SHP77 treated with DMSO at 0.1 percent for 48 hours (cell line): ENCODE measurements around the gene EHD4.
A peak's percentile ranks its signal among the peaks of the same experiment; 100 is the strongest.

Experiments used
- DNase-seq: peaks from one replicate; lab custom pipeline; 2025; lab: John Stamatoyannopoulos, UW

The EHD4 gene

GRCh38 chr15:41919954-41920538 lies 52.3 kb downstream of the EHD4 start:
- peak; percentile 64 for DNase-seq

DNA sequence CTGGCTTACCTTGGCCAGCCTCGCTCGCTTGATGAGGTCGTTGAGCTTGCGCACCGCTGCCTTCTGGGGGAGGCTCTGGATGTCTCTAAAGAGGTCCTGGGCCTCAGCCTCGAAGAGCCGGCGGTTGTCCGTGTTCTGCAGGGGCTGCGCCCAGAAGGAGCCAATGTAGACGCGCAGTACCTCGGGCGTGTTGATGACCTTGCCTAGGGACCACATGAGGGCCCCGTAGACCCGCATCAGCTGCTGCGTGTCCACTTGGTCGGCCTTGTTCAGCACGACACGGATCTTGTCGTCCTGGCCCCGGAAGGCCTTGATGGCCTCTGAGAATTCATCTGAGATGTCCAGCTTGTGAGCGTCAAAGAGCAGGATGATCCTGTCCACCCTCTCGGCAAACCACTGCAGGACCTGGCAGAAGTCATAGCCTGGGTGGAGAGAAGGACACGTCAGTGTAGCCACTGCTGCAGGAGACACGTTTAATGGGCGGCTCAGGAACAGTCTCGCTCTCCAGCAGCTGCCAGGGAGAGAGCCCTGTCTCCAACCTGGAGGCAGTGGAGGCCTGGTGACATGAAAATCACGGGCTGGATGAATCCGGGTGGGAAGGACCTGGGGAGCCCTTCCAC lies 53.0 kb downstream of the EHD4 start:
- peak; percentile 17 for DNase-seq

GRCh38 chr15:41918506-41919126 lies 53.7 kb downstream of the EHD4 start:
- DNase-seq: no peak

- no peak for DNase-seq
Measured at GRCh38 chr15:41917767-41918430, 54.5 kb downstream of the EHD4 start.

DNA sequence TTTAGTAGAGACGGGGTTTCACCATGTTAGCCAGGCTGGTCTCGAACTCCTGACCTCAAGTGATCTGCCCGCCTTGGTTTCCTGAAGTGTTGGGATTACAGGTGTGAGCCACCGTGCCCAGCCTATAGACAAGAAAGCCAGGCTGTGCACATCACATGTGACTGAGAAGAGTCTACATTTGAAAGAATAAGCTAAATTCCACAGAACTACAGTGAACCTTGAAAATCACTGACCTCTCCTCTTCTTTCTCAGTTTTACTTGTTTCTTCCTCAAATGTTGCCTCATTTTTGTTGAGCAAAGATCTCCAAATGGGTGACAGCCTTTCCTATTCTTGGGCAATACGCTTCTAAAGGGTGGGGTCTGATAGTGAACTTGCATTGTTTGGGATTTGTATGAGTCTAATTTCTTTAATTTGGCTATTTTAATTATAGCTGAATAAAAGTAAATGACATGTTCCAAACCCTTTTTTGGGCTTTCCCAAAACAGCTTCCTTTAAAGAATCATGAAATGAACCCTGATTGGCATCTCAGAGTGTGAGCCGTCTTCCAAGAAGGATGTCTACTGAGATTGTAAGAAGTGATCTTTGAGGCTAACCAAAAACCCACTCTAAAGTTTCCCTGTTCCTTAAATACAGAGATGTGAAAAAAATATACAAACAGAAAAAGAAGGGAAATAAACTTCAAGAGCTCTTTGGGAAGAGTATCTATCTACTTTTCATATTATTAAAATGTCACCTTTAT lies 56.9 kb downstream of the EHD4 start:
- no peak for DNase-seq

DNA sequence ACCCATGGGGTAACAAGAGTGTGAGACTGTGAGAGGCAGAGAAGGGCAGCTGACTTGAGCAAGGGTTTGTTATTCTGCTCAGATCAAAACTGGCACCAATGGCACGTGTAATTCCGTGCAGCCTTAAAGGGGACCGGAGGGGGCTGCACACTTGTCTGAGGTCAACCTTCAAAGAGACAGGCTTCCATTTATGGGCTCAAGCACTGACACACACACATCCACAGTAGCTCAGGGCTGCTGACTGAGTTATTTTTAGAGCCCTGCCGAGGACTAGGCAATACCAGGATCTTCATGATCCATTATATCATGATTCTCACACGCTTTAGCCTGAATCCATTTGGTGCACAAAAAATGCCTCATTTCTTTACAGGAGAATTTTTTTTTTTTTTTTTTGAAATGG lies 57.9 kb downstream of the EHD4 start:
- no peak for DNase-seq

DNA sequence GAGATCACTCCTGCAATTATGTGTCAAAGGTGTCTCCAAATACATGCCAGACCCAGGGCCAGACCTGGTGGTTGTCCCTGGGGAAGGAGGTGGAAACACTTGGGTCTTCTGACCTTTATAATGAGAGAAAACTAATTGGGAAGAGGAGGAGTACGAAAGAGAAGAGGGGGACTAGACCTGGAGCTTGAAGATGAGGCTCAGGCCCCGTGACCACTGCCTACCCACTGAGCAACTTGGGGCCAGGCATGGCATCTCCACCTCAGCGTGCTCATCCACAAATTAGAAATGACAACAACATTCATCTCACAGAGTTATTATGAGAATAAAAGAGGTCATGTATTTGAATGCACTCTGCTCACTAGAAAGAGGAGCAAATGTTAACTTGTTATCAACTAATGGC lies 59.1 kb downstream of the EHD4 start:
- DNase-seq: no peak

- no peak for DNase-seq
Measured at GRCh38 chr15:41911691-41912345, 60.5 kb downstream of the EHD4 start.

GRCh38 chr15:41908736-41909461 lies 63.5 kb downstream of the EHD4 start:
- DNase-seq: no peak

DNA sequence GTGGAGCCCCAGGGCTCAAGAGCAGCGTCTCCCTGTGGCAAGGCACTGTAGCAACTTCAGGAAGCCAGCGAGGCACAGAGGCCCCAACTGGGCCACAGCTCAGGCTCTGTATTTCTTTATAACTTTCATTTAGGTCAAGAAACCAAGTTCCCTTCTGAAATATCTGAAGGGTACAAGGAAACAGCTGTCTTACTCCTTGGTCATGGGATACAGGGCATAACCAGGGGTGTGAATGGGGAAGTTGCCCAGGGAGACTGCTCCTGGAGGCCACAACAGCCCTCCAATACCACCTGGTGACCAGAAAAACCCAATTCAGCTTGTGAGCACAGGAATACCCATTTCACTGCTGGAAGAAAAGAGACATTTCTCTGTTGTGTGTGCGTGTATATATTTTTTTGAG lies 65.2 kb downstream of the EHD4 start:
- no peak for DNase-seq

DNA sequence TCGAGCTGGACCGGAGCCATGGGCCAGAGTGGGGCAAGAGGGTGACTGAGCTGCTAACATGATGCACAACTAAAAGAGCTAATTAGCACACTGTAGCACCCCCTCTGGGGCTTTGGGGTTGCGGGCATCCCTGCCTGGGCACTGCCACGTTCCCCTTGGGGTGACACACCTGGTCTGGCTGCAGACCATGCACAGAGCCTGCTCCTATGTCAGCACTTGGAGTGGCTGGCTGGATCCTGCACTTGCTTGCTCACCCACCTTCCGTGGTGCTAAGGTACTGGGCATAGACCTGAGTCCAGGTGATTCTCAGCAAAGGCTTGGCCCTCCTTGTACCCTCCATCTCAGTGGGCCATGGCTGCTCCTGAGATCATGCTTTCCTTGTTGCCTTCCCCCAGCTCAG lies 65.7 kb downstream of the EHD4 start:
- DNase-seq: no peak

DNA sequence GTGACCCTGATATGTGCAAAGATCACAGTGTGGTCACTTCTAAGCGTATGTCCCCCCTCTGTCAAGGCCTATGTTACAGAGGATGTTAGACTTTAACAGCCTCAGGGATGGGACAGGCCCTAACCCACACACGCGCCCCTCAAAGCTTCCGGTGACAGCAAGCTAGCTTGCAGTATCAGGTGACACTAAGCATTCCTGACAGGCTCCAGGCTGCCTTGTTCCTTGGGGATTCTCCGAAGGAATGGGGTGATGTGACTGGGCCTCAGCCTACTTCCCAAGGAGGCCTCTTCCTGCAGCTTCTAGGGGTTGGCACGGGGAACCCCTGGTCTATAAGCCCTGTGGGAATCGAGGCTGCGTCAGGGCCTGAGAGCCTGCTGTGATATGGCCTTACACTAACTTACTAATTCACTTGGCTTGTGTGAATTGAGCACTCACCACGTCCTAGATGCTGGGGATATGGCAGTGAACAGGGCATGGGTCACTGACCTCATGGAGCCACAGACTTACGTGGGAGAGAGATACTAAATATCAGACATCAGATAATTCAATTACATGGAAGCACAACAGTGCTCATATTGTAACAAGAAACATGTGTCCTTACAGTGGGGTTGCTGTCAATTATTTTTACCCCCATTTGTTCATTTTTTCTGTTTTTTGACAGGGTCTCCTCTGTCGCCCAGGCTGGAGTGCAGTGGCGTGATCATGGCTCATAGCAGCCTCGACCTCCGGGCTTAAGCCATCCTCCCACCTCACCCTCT lies 67.1 kb downstream of the EHD4 start:
- DNase-seq: no peak

DNA sequence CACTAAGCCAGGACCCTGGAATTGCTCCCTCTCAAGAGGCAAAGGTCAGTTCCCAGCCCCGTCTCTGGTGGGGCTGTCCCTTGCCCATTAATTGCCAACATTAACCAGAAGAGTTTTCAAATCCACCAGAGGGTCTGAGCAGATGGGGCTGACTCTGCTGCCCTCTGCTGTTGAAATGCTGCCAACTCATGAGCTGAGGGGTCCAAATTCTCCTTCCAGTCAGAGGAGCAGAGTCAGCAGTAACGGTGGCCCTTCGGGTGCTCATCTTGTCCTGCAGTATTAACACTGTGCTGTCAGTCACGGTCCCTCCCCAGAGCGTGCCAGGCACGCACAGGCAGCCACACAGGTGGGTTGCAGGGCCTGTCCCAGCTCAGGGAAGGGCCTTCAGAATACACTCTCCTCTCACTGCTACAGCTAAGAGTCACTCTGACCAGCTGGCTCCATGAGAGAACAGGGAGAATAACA lies 67.8 kb downstream of the EHD4 start:
- peak; percentile 35 for DNase-seq

DNA sequence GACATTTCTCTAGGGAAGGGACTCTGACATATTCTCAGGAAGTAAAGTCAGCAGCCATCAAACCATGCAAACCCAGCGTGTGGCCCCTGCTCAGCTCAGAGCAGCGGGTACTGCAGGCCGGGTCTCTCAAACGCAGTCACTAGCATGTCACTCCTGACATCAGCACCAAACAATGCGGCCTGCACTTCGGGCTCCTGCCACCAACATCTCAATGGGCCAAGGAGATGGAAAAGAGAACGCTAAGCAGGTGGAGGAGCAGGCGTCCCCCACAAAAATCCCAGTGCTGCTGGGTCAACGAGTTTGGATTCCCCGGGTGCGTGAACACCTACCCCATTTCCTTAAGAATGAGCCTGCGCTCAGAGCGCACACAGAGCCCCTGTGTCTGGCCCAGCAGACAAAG lies 68.6 kb downstream of the EHD4 start:
- DNase-seq: no peak

DNA sequence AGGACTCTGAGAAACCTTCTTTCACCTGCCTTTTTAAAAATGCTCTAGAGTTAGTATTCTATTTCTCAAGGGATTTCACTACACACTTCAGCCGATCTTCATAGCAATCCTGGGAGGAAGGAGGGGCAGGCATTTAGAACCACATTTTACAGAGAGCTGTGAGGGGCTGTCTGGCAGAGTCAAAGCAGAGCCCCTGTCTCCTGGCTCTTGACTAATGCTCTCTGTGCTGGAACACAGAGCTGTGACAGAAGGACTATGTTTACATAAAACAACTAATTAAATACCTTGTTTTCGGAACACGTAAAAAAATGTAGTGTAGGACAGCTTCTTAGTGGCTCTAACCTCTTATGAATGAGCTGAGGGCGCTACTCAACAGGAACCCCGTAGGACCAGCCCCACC lies 70.9 kb downstream of the EHD4 start:
- DNase-seq: no peak

GRCh38 chr15:41900526-41901380 lies 71.6 kb downstream of the EHD4 start:
- DNase-seq: no peak

GRCh38 chr15:41899854-41900442 lies 72.4 kb downstream of the EHD4 start:
- DNase-seq: no peak

GRCh38 chr15:41897363-41897799 lies 75.0 kb downstream of the EHD4 start:
- no peak for DNase-seq

DNA sequence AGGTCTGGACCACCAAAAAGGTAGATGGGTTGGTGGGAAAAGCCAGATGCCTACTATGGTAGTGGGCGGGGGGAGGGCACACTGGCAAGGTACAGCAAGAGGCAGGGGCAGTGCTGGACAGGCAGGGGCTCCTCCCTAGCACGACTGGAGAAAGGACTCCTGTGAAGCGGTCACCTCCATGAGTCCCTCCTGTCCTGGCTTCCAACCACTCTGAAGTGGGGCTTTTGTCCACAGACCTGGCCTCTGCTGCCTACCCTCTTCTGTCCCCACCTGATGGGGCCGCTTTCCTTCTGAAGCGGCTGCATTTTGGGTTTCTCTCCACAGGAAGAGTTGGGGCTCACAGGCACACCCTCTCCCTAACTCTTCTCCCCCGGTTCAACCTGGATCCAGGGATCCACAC lies 75.8 kb downstream of the EHD4 start:
- DNase-seq: no peak
